ENCODE results near the gene MED13L.

Gene MED13L

DNA sequence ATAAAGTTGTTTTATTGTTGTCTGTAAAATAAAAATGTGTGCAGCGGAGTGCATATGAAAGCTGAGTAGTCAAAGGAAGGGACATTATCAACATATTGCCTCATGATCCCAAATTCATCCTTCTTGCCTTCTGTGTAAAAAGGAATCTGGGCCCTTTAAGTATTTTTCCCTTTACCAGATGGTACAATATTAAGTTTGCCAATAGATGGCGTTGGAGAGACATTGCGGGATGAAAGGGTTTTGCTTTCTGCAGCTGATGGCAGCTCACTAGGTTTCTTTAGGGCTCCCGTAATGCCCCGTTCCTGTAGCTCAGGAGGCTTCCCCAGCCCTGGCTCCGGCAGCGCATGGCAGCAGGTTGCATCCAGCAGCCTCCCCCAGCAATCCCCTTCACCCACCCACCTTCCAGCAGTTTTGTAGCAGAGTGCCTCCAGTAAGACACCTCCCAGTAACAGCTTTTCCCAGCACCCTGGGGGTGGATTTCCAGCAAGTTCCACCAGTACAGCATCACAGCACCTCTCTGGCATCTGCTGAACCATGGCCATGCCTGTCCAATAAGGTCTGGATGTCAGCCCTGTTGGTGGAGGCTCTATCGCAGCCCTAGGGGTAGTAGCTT, 354.4 kb downstream of the MED13L start:
- Histone ChIP-seq H3K27ac (ENCODE audit: low read depth, low read length) (no peak overlapping the region), H3K4me3 (ENCODE audit: low read depth in 1 of 2, low read length in 2 of 2) (no peak overlapping the region), H3K9me3 (ENCODE audit: control insufficient read depth in 1 of 2, low read length in 2 of 2) (peaks cover 5 to 7% of the 10 kb centered on the region in 2 donors), H3K4me1 (ENCODE audit: control insufficient read depth in 1 of 2, insufficient read depth in 2 of 2, low read length in 2 of 2) (no peaks in the 10 kb centered on the region), H3K27me3 (ENCODE audit: control insufficient read depth in 1 of 2, insufficient read depth in 2 of 2, low read length in 2 of 2) (peaks cover 2 to 3% of the 10 kb centered on the region in 2 donors), H3K36me3 (ENCODE audit: control insufficient read depth in 1 of 2, insufficient read depth in 2 of 2, low read length in 2 of 2) (no peaks in the 10 kb centered on the region), H3K9ac (ENCODE audit: low read depth in 1 of 2, low read length in 2 of 2) (no peak overlapping the region)

DNA sequence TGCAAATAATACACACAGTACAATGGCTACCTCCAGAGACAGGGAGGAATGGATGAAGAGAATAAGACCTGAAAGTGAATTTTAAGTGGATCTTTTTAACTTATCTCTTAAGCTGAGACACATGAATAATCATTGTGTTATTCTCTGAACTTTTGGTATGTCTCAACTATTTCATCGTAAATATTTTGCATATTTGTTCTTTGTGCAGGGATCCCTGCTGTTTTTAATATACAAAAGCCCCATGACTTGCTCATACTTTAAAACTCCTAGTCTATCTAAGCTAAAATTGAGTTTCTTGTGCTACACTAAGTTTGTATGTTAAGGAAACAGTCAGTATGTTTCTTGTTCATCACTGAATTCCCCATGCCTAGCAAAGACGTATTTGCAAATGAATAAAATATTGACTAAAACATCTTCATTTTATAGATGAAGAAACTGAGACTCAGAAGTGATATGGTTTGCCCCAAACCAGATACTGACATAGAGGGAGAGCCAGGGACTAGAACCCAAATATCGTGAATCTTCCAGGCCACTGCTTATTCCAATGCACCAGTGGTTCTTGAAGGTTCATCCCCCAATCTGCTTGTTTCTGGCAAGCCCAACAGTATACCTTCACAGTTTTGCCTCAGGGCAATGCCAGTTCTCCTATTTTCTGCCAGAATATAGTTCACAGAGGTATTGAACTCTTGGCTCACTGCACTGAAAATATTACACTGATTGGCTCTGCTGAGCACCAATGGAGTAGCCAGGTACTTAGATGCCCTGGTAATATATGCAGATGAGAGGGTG, 356.9 kb downstream of the MED13L start:
- Histone ChIP-seq H3K27ac (ENCODE audit: low read depth, low read length) (no peak overlapping the region), H3K9ac (ENCODE audit: low read depth in 1 of 2, low read length in 2 of 2) (no peak overlapping the region), H3K4me3 (ENCODE audit: low read depth in 1 of 2, low read length in 2 of 2) (no peak overlapping the region), H3K9me3 (ENCODE audit: control insufficient read depth in 1 of 2, low read length in 2 of 2) (peaks cover 5 to 7% of the 10 kb centered on the region in 2 donors), H3K4me1 (ENCODE audit: control insufficient read depth in 1 of 2, insufficient read depth in 2 of 2, low read length in 2 of 2) (no peaks in the 10 kb centered on the region), H3K36me3 (ENCODE audit: control insufficient read depth in 1 of 2, insufficient read depth in 2 of 2, low read length in 2 of 2) (no peaks in the 10 kb centered on the region), H3K27me3 (ENCODE audit: control insufficient read depth in 1 of 2, insufficient read depth in 2 of 2, low read length in 2 of 2) (peaks cover 2 to 11% of the 10 kb centered on the region in 2 donors)

DNA sequence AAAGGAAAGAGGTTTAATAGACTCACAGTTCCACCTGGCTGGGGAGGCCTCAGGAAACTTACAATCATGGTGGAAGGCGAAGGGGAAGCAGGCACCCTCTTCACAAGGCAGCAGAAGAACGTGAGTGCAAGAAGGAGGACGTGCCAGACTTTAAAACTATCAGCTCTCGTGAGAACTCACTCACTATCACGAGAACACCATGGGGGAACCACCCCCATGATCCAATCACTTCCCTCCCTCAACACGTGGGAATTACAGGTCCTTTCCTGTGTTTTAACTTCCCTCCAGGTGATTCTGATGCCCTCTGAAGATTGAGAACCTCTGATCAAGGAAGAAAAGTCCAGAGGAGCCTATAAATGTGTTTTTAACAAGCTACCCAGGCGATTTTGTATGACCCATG, 358.7 kb downstream of the MED13L start:
- H3K4me1 ChIP-seq (ENCODE audit: control insufficient read depth in 1 of 2, insufficient read depth in 2 of 2, low read length in 2 of 2) = no peaks in the 10 kb centered on the region
- peaks cover 5 to 7% of the 10 kb centered on the region in 2 donors for H3K9me3 ChIP-seq (ENCODE audit: control insufficient read depth in 1 of 2, low read length in 2 of 2)
- no peak overlapping the region for H3K4me3 ChIP-seq (ENCODE audit: low read depth in 1 of 2, low read length in 2 of 2)
- no peak overlapping the region for H3K27ac ChIP-seq (ENCODE audit: low read depth, low read length)
- H3K9ac ChIP-seq (ENCODE audit: low read depth in 1 of 2, low read length in 2 of 2) = no peak overlapping the region
- peaks cover 2 to 11% of the 10 kb centered on the region in 2 donors for H3K27me3 ChIP-seq (ENCODE audit: control insufficient read depth in 1 of 2, insufficient read depth in 2 of 2, low read length in 2 of 2)
- H3K36me3 ChIP-seq (ENCODE audit: control insufficient read depth in 1 of 2, insufficient read depth in 2 of 2, low read length in 2 of 2) = no peaks in the 10 kb centered on the region

DNA sequence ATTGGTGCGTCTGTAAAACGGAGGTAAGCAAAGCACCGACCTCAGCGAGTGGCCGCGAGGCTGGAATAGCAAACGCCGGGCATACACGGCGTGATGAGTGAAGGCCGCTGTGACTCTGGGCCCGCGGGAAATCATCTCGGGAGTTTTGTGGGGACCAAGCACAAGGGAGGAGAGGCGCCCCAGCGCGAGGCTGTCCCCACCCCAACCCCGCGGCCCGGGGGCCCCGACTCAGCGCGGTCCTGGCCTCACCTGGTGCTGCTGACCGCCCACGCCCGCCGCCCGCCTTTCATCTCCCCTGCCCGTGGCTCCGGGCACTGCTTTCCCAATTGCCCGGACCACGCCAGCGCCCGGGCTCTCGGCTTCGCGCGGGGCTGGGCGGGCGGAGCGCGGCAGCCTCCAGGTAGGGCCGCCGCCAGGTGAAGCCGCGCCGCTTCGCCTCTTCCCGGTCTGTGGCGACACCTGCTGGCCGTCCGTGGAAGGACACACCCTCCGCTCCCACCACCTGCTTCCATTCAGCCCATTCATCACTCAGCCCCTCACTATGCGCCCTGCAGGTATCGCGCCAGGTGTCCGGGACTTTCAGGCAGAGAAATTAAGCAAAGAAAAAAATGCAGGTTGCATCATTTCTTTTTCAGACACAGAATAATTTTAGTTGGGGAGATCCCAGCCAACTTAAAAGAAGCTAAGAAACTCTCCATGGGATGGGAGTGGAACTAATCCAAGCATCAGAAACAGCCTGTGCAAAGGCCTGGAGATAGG, 360.4 kb downstream of the MED13L start:
- Histone ChIP-seq H3K9me3 (ENCODE audit: control insufficient read depth in 1 of 2, low read length in 2 of 2) (no peaks in the 10 kb centered on the region), H3K9ac (ENCODE audit: low read depth in 1 of 2, low read length in 2 of 2) (no peak overlapping the region), H3K27ac (ENCODE audit: low read depth, low read length) (no peak overlapping the region), H3K27me3 (ENCODE audit: control insufficient read depth in 1 of 2, insufficient read depth in 2 of 2, low read length in 2 of 2) (peaks cover 2 to 11% of the 10 kb centered on the region in 2 donors), H3K4me3 (ENCODE audit: low read depth in 1 of 2, low read length in 2 of 2) (peak overlapping the region in 1 of 2 donors; percentile 16), H3K4me1 (ENCODE audit: control insufficient read depth in 1 of 2, insufficient read depth in 2 of 2, low read length in 2 of 2) (peaks cover 0 to 8% of the 10 kb centered on the region in 2 donors), H3K36me3 (ENCODE audit: control insufficient read depth in 1 of 2, insufficient read depth in 2 of 2, low read length in 2 of 2) (no peaks in the 10 kb centered on the region)

DNA sequence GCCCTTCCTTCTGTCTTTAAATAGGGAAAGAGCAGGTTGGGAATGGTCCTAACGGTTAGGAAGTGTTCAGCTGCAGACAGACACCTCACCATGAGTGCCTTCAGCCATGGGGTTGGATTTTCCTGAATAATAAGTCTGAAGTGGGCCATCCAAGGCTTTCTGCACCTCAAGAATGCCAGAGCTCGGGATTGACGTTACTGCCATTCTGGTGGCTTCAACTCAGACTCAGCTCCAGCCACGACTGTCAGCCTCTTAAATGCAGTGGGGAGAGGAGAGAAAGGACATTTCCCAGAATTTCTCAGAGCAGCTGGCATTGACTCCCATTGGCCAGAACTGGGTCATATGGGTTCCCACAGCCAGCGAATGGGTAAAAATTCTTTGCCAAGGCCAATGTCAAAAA, 363.4 kb downstream of the MED13L start:
- H3K4me1 ChIP-seq (ENCODE audit: control insufficient read depth in 1 of 2, insufficient read depth in 2 of 2, low read length in 2 of 2) = peaks cover 0 to 8% of the 10 kb centered on the region in 2 donors
- H3K9ac ChIP-seq (ENCODE audit: low read depth in 1 of 2, low read length in 2 of 2) = no peak overlapping the region
- H3K36me3 ChIP-seq (ENCODE audit: control insufficient read depth in 1 of 2, insufficient read depth in 2 of 2, low read length in 2 of 2) = no peaks in the 10 kb centered on the region
- peaks cover 2 to 8% of the 10 kb centered on the region in 2 donors for H3K27me3 ChIP-seq (ENCODE audit: control insufficient read depth in 1 of 2, insufficient read depth in 2 of 2, low read length in 2 of 2)
- H3K4me3 ChIP-seq (ENCODE audit: low read depth in 1 of 2, low read length in 2 of 2) = no peak overlapping the region
- no peak overlapping the region for H3K27ac ChIP-seq (ENCODE audit: low read depth, low read length)
- H3K9me3 ChIP-seq (ENCODE audit: control insufficient read depth in 1 of 2, low read length in 2 of 2) = no peaks in the 10 kb centered on the region

DNA sequence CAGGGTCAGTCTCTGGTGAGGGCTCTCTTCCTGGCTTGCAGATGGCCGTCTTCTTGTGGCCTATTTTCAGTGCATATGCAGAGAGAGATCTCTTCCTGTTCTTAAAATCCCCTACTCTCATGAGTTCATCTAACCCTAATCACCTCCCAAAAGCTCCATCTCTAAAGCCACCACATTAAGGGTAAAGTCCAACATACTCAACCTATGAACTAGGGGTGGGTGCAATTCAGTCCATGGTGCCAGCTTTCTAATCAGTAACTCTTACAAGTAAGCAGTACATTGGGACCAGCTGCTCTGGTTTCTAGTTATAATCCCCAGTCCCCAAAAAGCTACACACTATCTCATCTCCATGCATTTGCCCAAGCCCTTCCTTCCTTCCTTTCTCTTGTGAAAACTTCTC, 365.1 kb downstream of the MED13L start:
- peaks cover 0 to 8% of the 10 kb centered on the region in 2 donors for H3K4me1 ChIP-seq (ENCODE audit: control insufficient read depth in 1 of 2, insufficient read depth in 2 of 2, low read length in 2 of 2)
- H3K9ac ChIP-seq (ENCODE audit: low read depth in 1 of 2, low read length in 2 of 2) = no peak overlapping the region
- H3K27me3 ChIP-seq (ENCODE audit: control insufficient read depth in 1 of 2, insufficient read depth in 2 of 2, low read length in 2 of 2) = peaks cover 0 to 8% of the 10 kb centered on the region in 2 donors
- H3K4me3 ChIP-seq (ENCODE audit: low read depth in 1 of 2, low read length in 2 of 2) = no peak overlapping the region
- no peak overlapping the region for H3K27ac ChIP-seq (ENCODE audit: low read depth, low read length)
- no peaks in the 10 kb centered on the region for H3K9me3 ChIP-seq (ENCODE audit: control insufficient read depth in 1 of 2, low read length in 2 of 2)
- no peaks in the 10 kb centered on the region for H3K36me3 ChIP-seq (ENCODE audit: control insufficient read depth in 1 of 2, insufficient read depth in 2 of 2, low read length in 2 of 2)

DNA sequence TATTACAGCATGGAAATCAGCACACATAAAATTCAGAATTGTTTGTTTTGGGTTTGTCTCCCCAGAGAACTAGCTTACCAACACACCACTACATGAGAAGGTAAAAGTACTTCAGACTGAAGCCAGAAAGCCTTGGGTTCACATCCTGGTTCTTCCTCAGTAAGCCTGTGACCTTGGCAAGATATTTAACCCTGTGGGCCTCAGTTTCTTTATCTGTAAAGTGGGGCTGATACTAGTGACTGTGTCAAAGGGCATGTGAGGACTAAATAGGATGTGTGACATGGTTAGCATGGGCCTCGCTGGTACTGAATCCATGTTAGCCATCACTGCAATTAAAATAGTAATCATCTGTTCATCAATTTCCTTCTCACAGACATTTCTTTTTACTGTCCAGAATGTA, 366.1 kb downstream of the MED13L start:
- peaks cover 0 to 8% of the 10 kb centered on the region in 2 donors for H3K4me1 ChIP-seq (ENCODE audit: control insufficient read depth in 1 of 2, insufficient read depth in 2 of 2, low read length in 2 of 2)
- H3K4me3 ChIP-seq (ENCODE audit: low read depth in 1 of 2, low read length in 2 of 2) = no peak overlapping the region
- no peaks in the 10 kb centered on the region for H3K9me3 ChIP-seq (ENCODE audit: control insufficient read depth in 1 of 2, low read length in 2 of 2)
- no peaks in the 10 kb centered on the region for H3K36me3 ChIP-seq (ENCODE audit: control insufficient read depth in 1 of 2, insufficient read depth in 2 of 2, low read length in 2 of 2)
- no peak overlapping the region for H3K27ac ChIP-seq (ENCODE audit: low read depth, low read length)
- peaks cover 0 to under 1% of the 10 kb centered on the region in 2 donors for H3K27me3 ChIP-seq (ENCODE audit: control insufficient read depth in 1 of 2, insufficient read depth in 2 of 2, low read length in 2 of 2)
- no peak overlapping the region for H3K9ac ChIP-seq (ENCODE audit: low read depth in 1 of 2, low read length in 2 of 2)

DNA sequence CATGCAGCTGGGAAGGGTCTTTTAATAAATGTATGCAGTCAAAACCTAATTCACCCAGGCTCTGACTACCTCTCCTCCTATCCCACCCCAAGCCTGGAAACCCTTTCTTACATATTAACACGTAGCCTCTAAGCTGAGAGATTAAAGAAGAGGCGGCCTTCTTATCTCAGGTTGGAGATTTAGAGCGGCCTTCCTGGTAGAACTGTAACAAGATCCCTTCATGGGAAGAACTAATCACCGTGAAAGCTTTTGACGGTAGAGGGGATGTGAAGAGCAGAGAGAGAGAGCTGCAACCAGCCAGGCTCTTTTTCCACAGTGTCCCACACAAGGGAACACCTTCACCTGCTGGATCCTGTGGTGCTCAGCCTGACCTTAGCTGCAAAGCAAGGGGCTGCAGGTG, 367.4 kb downstream of the MED13L start:
- Histone ChIP-seq H3K9ac (ENCODE audit: low read depth in 1 of 2, low read length in 2 of 2) (no peak overlapping the region), H3K27me3 (ENCODE audit: control insufficient read depth in 1 of 2, insufficient read depth in 2 of 2, low read length in 2 of 2) (no peaks in the 10 kb centered on the region), H3K36me3 (ENCODE audit: control insufficient read depth in 1 of 2, insufficient read depth in 2 of 2, low read length in 2 of 2) (no peaks in the 10 kb centered on the region), H3K9me3 (ENCODE audit: control insufficient read depth in 1 of 2, low read length in 2 of 2) (no peaks in the 10 kb centered on the region), H3K27ac (ENCODE audit: low read depth, low read length) (no peak overlapping the region), H3K4me1 (ENCODE audit: control insufficient read depth in 1 of 2, insufficient read depth in 2 of 2, low read length in 2 of 2) (peaks cover 0 to 8% of the 10 kb centered on the region in 2 donors), H3K4me3 (ENCODE audit: low read depth in 1 of 2, low read length in 2 of 2) (no peak overlapping the region)
